Neuron (in vitro differentiated cells): ENCODE measurements around the gene TOR4A.
"Not testable (repeated sequence)": the region's sequence is repeated elsewhere in the genome, so short reads cannot be mapped to it uniquely, and the experiment has no call there.

Source experiments
- H2AFZ ChIP-seq: one replicate; pipeline ENCODE4 v1.6.1; 2013; ENCODE audit warnings: low read depth, mild to moderate bottlenecking, inconsistent platforms, low read length, moderate library complexity
- H3K27me3 ChIP-seq: one replicate; pipeline ENCODE4 v1.6.1; 2013; ENCODE audit warnings: low read length; ENCODE audit not compliant: insufficient read depth
- H3K36me3 ChIP-seq: one replicate; pipeline ENCODE4 v1.6.1; 2013; ENCODE audit warnings: low read length; ENCODE audit not compliant: insufficient read depth
- H3K4me1 ChIP-seq: one replicate; pipeline ENCODE4 v1.6.1; 2013; ENCODE audit warnings: low read length; ENCODE audit not compliant: insufficient read depth
- H3K4me3 ChIP-seq: 2 replicates; pipeline ENCODE4 v1.5.1; 2013; ENCODE audit warnings: mild to moderate bottlenecking, low read length, moderate library complexity
- H3K9me3 ChIP-seq: one replicate; pipeline ENCODE4 v1.6.1; 2013; ENCODE audit warnings: low read length

Gene TOR4A

GRCh38 chr9:137327641-137328550 is 50.4 kb downstream of the TOR4A start:
- H3K27me3 ChIP-seq, H3K4me1 ChIP-seq, H3K4me3 ChIP-seq, H2AFZ ChIP-seq, H3K9me3 ChIP-seq, H3K36me3 ChIP-seq: not testable (repeated sequence)

- not testable (repeated sequence) for H3K9me3 ChIP-seq, H3K36me3 ChIP-seq, H3K27me3 ChIP-seq, H2AFZ ChIP-seq, H3K4me3 ChIP-seq, H3K4me1 ChIP-seq
Observed at GRCh38 chr9:137329590-137329989, 52.1 kb downstream of the TOR4A start.

GRCh38 chr9:137330689-137331088 is 53.2 kb downstream of the TOR4A start:
- peaks cover 1% of the 10 kb centered on the region for H3K9me3 ChIP-seq
- no peak overlapping the region for H3K4me3 ChIP-seq
- no peak overlapping the region for H2AFZ ChIP-seq
- no peaks in the 10 kb centered on the region for H3K36me3 ChIP-seq
- no peaks in the 10 kb centered on the region for H3K4me1 ChIP-seq
- no peaks in the 10 kb centered on the region for H3K27me3 ChIP-seq

- H3K9me3 ChIP-seq = peaks cover 4% of the 10 kb centered on the region
- H3K4me3 ChIP-seq = no peak overlapping the region
- no peaks in the 10 kb centered on the region for H3K4me1 ChIP-seq
- no peak overlapping the region for H2AFZ ChIP-seq
- H3K36me3 ChIP-seq = no peaks in the 10 kb centered on the region
- no peaks in the 10 kb centered on the region for H3K27me3 ChIP-seq
Observed at GRCh38 chr9:137331929-137332328, 54.4 kb downstream of the TOR4A start.
